Thyroid gland (tissue), 4 donors: ENCODE data around the gene DIAPH1. TPM values are rescaled to one million over a fixed set of nuclear protein-coding genes. Genes with fewer than 3 reads are reported as not detected.

Experiments
- DNase-seq, 2 donors: peaks; one replicate each; pipeline ENCODE4 v3.0.0-alpha.2; 2019
- H3K27ac ChIP-seq, 3 donors: fragments of 200-600 bp; sonication (generic); 1 replicate in 2 of 3; 2 replicates in 1 of 3; pipeline ENCODE4 v1.5.1; 2016 to 2019; ENCODE audit warnings: mild to moderate bottlenecking in 1 of 3, moderate library complexity in 1 of 3
- H3K27me3 ChIP-seq: fragments of 200-600 bp; sonication (generic); one replicate; pipeline ENCODE4 v1.5.1; 2019
- H3K36me3 ChIP-seq, 2 donors: fragments of 200-600 bp; sonication (generic); one replicate each; pipeline ENCODE4 v1.5.1; 2016 to 2019
- H3K4me1 ChIP-seq, 2 donors: fragments of 200-600 bp; sonication (generic); one replicate each; pipeline ENCODE4 v1.5.1; 2017 to 2019
- H3K4me3 ChIP-seq, 3 donors: fragments of 200-600 bp; sonication (generic); replicated peaks in 1 of 3; 1 replicate in 2 of 3; 2 replicates in 1 of 3; pipeline ENCODE4 v1.5.1; 2016; ENCODE audit warnings: mild to moderate bottlenecking in 1 of 3
- H3K9me3 ChIP-seq: fragments of 200-600 bp; sonication (generic); one replicate; pipeline ENCODE4 v1.5.1; 2017
- POLR2A ChIP-seq, 2 donors: fragments of 450-650 bp; IDR thresholded peaks; one replicate each; pipeline ENCODE4 v1.6.1; 2017; ENCODE audit warnings: antibody characterized with exemption in 2 of 2, mild to moderate bottlenecking in 2 of 2, moderate library complexity in 1 of 2
- WGBS, 2 donors: methylation state at CpG; one replicate each; pipeline ENCODE4 v1.1.5; 2017; 5-methylcytosine and 5-hydroxymethylcytosine counted together
- intact Hi-C: fragments of 100-400 bp; cut with DNase I; formaldehyde crosslinking; loops from one replicate; pipeline ENCODE4 v1.15.1; 2023
- total RNA-seq, 4 donors: library from RNA; depleted of rRNA; stranded (reverse); fragments of >200 nt; gene quantifications; one replicate each; pipeline ENCODE4 v1.2.3, GENCODE V29; 2016
- TF ChIP-seq, protein P1 (sequence below), 6 experiments: fragments of 200-600 bp in 3 of 6; fragments of 450-650 bp in 3 of 6; sonication (generic) in 3 of 6; IDR thresholded peaks; one replicate each; pipeline ENCODE4 v1.5.1; 2016 to 2019; ENCODE audit warnings: antibody characterized with exemption in 6 of 6, mild to moderate bottlenecking in 2 of 6, inconsistent platforms in 1 of 6, moderate library complexity in 1 of 6

Gene DIAPH1
- total RNA-seq, 4 donors from 2014 or later: 82.1 to 103 (median 89.7) TPM

DNA sequence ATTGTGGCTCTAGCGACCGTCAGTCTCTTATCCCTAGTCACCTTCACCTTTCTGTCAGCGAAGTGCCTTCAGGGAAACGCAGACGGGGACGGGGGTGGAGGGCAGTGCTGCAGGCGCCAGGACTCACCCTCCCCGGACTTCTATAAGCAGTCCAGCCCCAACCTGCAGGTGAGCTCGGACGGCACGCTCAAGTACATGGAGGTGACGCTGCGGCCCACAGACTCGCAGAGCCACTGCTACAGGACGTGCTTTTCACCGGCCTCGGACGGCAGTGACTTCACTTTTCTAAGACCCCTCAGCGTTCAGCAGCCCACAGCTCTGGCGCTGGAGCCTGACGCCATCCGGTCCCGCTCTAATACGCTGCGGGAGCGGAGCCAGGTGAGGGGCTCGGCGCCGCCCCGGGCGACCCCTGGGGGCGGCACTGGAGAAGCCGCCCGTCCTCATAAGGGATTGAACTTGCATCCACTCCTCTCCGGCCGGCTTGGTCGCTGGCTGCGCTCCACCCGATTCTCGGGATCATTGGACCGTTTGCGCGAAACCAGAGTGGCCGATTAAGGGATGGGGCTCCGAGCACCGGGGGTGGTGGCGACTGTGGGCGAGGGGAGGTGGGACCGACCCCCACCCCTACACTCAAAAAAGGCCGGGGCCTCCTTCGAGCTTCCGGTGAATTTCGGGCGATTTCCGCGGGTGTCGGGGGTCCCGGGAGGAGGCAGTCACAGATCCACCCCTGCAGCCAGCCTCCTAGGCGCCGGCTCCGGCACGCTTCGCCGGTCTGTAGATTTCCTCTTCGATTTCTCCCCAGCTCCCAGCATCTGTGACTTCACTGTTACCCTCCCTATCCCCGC lies 127.3 kb downstream of the DIAPH1 start:
- H3K4me3 ChIP-seq: peak overlapping the region in 1 of 3 donors; percentile 21
- H3K27ac ChIP-seq: peak overlapping the region in 1 of 3 donors; percentile 17
- no peaks in the 10 kb centered on the region for H3K9me3 ChIP-seq
- no peak for TF ChIP-seq POLR2A (IDR thresholded peaks at IDR 0.05)
- TF ChIP-seq, protein P1, sequence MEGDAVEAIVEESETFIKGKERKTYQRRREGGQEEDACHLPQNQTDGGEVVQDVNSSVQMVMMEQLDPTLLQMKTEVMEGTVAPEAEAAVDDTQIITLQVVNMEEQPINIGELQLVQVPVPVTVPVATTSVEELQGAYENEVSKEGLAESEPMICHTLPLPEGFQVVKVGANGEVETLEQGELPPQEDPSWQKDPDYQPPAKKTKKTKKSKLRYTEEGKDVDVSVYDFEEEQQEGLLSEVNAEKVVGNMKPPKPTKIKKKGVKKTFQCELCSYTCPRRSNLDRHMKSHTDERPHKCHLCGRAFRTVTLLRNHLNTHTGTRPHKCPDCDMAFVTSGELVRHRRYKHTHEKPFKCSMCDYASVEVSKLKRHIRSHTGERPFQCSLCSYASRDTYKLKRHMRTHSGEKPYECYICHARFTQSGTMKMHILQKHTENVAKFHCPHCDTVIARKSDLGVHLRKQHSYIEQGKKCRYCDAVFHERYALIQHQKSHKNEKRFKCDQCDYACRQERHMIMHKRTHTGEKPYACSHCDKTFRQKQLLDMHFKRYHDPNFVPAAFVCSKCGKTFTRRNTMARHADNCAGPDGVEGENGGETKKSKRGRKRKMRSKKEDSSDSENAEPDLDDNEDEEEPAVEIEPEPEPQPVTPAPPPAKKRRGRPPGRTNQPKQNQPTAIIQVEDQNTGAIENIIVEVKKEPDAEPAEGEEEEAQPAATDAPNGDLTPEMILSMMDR (IDR thresholded peaks at IDR 0.05): no peak
- peaks cover 12 to 30% of the 10 kb centered on the region in 2 donors for H3K4me1 ChIP-seq
- WGBS, 2 donors: 31 to 41% methylated on average over 11 to 41 of the region's 66 CpGs
- intact Hi-C loops: no loop called here
- no peaks in the 10 kb centered on the region for H3K27me3 ChIP-seq
- peak; percentile 52 to 58 for DNase-seq
- H3K36me3 ChIP-seq: no peaks in the 10 kb centered on the region

DNA sequence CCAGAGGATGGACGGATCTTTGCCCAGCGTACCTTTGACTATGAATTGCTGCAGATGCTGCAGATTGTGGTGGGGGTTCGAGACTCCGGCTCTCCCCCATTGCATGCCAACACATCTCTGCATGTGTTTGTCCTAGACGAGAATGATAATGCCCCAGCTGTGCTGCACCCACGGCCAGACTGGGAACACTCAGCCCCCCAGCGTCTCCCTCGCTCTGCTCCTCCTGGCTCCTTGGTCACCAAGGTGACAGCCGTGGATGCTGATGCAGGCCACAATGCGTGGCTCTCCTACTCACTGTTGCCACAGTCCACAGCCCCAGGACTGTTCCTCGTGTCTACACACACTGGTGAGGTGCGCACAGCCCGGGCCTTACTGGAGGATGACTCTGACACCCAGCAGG lies 128.0 kb downstream of the DIAPH1 start:
- Histone ChIP-seq H3K36me3 (no peaks in the 10 kb centered on the region), H3K4me3 (no peak overlapping the region), H3K27ac (no peak overlapping the region), H3K4me1 (peaks cover 12 to 30% of the 10 kb centered on the region in 2 donors), H3K27me3 (no peaks in the 10 kb centered on the region), H3K9me3 (no peaks in the 10 kb centered on the region)
- intact Hi-C loops: no loop called here
- WGBS, 2 donors: 91 to 95% methylated on average over 8 to 13 of the region's 13 CpGs
- no peak for DNase-seq
- TF ChIP-seq, protein P1 (IDR thresholded peaks at IDR 0.05): no peak
- no peak for TF ChIP-seq POLR2A (IDR thresholded peaks at IDR 0.05)

DNA sequence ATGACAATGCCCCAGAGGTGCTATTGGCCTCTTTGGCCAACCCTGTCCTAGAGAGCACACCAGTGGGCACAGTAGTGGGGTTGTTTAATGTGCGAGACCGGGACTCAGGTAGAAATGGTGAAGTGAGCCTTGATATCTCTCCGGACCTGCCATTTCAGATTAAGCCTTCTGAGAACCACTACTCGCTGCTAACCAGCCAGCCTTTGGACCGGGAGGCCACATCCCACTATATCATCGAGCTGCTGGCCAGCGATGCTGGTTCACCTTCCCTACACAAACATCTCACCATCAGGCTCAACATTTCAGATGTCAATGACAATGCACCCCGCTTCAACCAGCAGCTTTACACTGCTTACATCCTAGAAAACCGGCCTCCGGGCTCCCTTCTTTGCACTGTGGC lies 128.5 kb downstream of the DIAPH1 start:
- Histone ChIP-seq H3K27me3 (no peaks in the 10 kb centered on the region), H3K4me1 (peaks cover 12 to 35% of the 10 kb centered on the region in 2 donors), H3K9me3 (no peaks in the 10 kb centered on the region), H3K4me3 (no peak overlapping the region), H3K27ac (no peak overlapping the region), H3K36me3 (no peaks in the 10 kb centered on the region)
- no peak for DNase-seq
- intact Hi-C loops: no loop called here
- TF ChIP-seq POLR2A (IDR thresholded peaks at IDR 0.05): no peak
- TF ChIP-seq, protein P1 (IDR thresholded peaks at IDR 0.05): no peak
- 93 to 96% methylated on average over 10 of the region's 10 CpGs for WGBS, 2 donors

DNA sequence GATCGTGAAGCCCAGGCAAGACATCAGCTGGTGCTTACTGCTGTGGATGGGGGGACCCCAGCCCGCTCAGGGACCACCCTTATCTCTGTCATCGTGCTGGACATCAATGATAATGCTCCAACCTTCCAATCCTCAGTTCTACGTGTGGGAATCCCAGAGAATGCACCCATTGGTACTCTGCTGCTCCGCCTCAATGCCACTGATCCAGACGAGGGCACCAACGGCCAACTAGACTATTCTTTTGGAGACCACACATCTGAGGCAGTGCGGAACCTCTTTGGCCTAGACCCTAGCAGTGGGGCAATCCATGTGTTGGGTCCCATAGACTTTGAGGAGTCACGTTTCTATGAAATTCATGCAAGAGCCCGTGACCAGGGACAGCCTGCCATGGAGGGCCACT lies 129.0 kb downstream of the DIAPH1 start:
- H3K4me1 ChIP-seq: peaks cover 13 to 38% of the 10 kb centered on the region in 2 donors
- WGBS, 2 donors: 92 to 95% methylated on average over 6 to 10 of the region's 10 CpGs

More for the DNA sequence above, 129.0 kb downstream of the DIAPH1 start:
- no peak for DNase-seq
- intact Hi-C loops: no loop called here
- Histone ChIP-seq H3K9me3 (no peaks in the 10 kb centered on the region), H3K27me3 (no peaks in the 10 kb centered on the region), H3K4me3 (no peak overlapping the region), H3K27ac (no peak overlapping the region), H3K36me3 (no peaks in the 10 kb centered on the region)
- no peak for TF ChIP-seq POLR2A (IDR thresholded peaks at IDR 0.05)
- TF ChIP-seq, protein P1 (IDR thresholded peaks at IDR 0.05): no peak
